SK-N-SH (cell line): Measurements from ENCODE around the gene DNAH6. TPM values are rescaled to one million over a fixed set of nuclear protein-coding genes. Genes with fewer than 3 reads are reported as not detected.

ENCODE experiments used
- CTCF ChIA-PET: fragments of 300-600, 350-600 bp; formaldehyde crosslinking; extraction: SDS; loops from one replicate; lab custom pipeline; 2021; lab: Yijun Ruan, JAX
- POLR2A ChIA-PET: fragments of 350-600 bp; sonication (Branson Sonifier 250); formaldehyde crosslinking; extraction: SDS; loops from one replicate; lab custom pipeline; 2020; ENCODE audit warnings: antibody characterized with exemption, inconsistent platforms; lab: Yijun Ruan, JAX
- DNase-seq: peaks from one replicate; pipeline ENCODE4 v3.0.0; 2012
- H2AFZ ChIP-seq: fragments of 200-600 bp; sonication (generic); 2 replicates; pipeline ENCODE4 v1.8.1; 2016; ENCODE audit warnings: antibody characterized with exemption, mild to moderate bottlenecking, low read depth
- H3F3A ChIP-seq: fragments of 200-600 bp; sonication (generic); replicated peaks from 2 replicates; pipeline ENCODE3; 2016; ENCODE audit warnings: antibody characterized with exemption, mild to moderate bottlenecking; ENCODE audit not compliant: insufficient read depth
- H3K27ac ChIP-seq, 2 experiments: fragments of 200-500 bp in 1 of 2; fragments of 200-600 bp in 1 of 2; sonication (Bioruptor generic) in 1 of 2; sonication (generic), shearing (Covaris generic) in 1 of 2; 2 replicates each; pipeline versions ENCODE4 v1.5.1 to v1.6.1; 2014 to 2016; ENCODE audit warnings: low read depth in 2 of 2, inconsistent platforms in 1 of 2, low read length in 1 of 2, mild to moderate bottlenecking in 1 of 2, mixed read lengths in 1 of 2
- H3K27me3 ChIP-seq: fragments of 200-600 bp; sonication (generic), shearing (Covaris generic); 2 replicates; pipeline ENCODE4 v1.6.1; 2016; ENCODE audit warnings: mixed run types; ENCODE audit not compliant: insufficient read depth
- H3K36me3 ChIP-seq, 2 experiments: fragments of 200-500 bp in 1 of 2; fragments of 200-600 bp in 1 of 2; sonication (Bioruptor generic) in 1 of 2; sonication (generic) in 1 of 2; replicated peaks in 1 of 2; 2 replicates each; pipeline versions ENCODE3 to v1.5.1; 2014 to 2016; ENCODE audit warnings: low read length in 1 of 2, mild to moderate bottlenecking in 1 of 2; ENCODE audit not compliant: insufficient read depth in 2 of 2, control insufficient read depth in 1 of 2
- H3K4me1 ChIP-seq, 2 experiments: fragments of 200-500 bp in 1 of 2; fragments of 200-600 bp in 1 of 2; sonication (Bioruptor generic) in 1 of 2; sonication (generic), shearing (Covaris generic) in 1 of 2; 2 replicates each; pipeline versions ENCODE4 v1.5.1 to v1.6.1; 2014 to 2016; ENCODE audit warnings: low read depth in 1 of 2, low read length in 1 of 2, mixed run types in 1 of 2; ENCODE audit not compliant: insufficient read depth in 2 of 2, control insufficient read depth in 1 of 2
- H3K4me2 ChIP-seq: fragments of 200-600 bp; sonication (generic), shearing (Covaris generic); 2 replicates; pipeline ENCODE4 v1.6.1; 2017; ENCODE audit warnings: mixed run types
- H3K4me3 ChIP-seq, 2 experiments: fragments of 200-500 bp in 1 of 2; fragments of 200-600 bp in 1 of 2; sonication (Bioruptor generic) in 1 of 2; sonication (generic), shearing (Covaris generic) in 1 of 2; 2 replicates each; pipeline versions ENCODE4 v1.5.1 to v1.8.1; 2014 to 2016; ENCODE audit warnings: low read depth in 2 of 2, inconsistent platforms in 1 of 2, low read length in 1 of 2, mild to moderate bottlenecking in 1 of 2, mixed read lengths in 1 of 2, moderate library complexity in 1 of 2
- H3K79me2 ChIP-seq: fragments of 200-600 bp; sonication (generic); 2 replicates; pipeline ENCODE4 v1.8.1; 2017; ENCODE audit warnings: mild to moderate bottlenecking; ENCODE audit not compliant: insufficient read depth
- H3K9ac ChIP-seq: fragments of 200-600 bp; sonication (generic); 2 replicates; pipeline ENCODE4 v1.6.1; 2017; ENCODE audit warnings: mixed run types
- H3K9me2 ChIP-seq: fragments of 200-600 bp; sonication (generic); 2 replicates; pipeline ENCODE4 v1.6.1; 2017; ENCODE audit warnings: mixed run types
- H3K9me3 ChIP-seq: fragments of 200-600 bp; sonication (generic); 2 replicates; pipeline ENCODE4 v1.6.1; 2017; ENCODE audit warnings: mixed run types, mild to moderate bottlenecking, moderate library complexity
- H4K20me1 ChIP-seq: fragments of 200-600 bp; sonication (generic); 2 replicates; pipeline ENCODE4 v1.6.1; 2017; ENCODE audit warnings: mild to moderate bottlenecking, mixed run types; ENCODE audit not compliant: insufficient read depth
- EP300 ChIP-seq, 2 experiments: IDR thresholded peaks; 2 replicates each; pipeline versions ENCODE4 v1.4.0 to v1.6.1; 2012; ENCODE audit warnings: borderline replicate concordance in 1 of 2, low read depth in 1 of 2, low read length in 1 of 2
- NFIC ChIP-seq: IDR thresholded peaks from 2 replicates; pipeline ENCODE4 v1.4.0; 2012; ENCODE audit warnings: borderline replicate concordance
- POLR2AphosphoS5 ChIP-seq: IDR thresholded peaks from 2 replicates; pipeline ENCODE4 v1.6.1; 2012; ENCODE audit warnings: low read depth, low read length
- RCOR1 ChIP-seq: fragments of 150-350 bp; IDR thresholded peaks from 2 replicates; pipeline ENCODE4 v1.6.1; 2017; ENCODE audit warnings: antibody characterized with exemption, low read length
- RXRA ChIP-seq: IDR thresholded peaks from 2 replicates; pipeline ENCODE4 v1.4.0; 2012; ENCODE audit warnings: low read depth, mild to moderate bottlenecking, borderline replicate concordance
- SIN3A ChIP-seq: IDR thresholded peaks from 2 replicates; pipeline ENCODE4 v1.6.1; 2012; ENCODE audit warnings: low read depth, mild to moderate bottlenecking, low read length, moderate library complexity, borderline replicate concordance
- SMC3 ChIP-seq: IDR thresholded peaks from 2 replicates; pipeline ENCODE4 v1.6.1; 2012; ENCODE audit warnings: low read depth, low read length, improper control_type of control experiment
- TCF12 ChIP-seq: IDR thresholded peaks from 2 replicates; pipeline ENCODE4 v1.4.0; 2012
- WGBS: methylation state at CpG from one replicate; pipeline ENCODE4 v1.1.6; 2017; ENCODE audit warnings: low lambda C conversion rate; 5-methylcytosine and 5-hydroxymethylcytosine counted together
- polyA plus RNA-seq, 3 experiments: library from polyadenylated mRNA; depleted of rRNA; stranded (reverse); fragments of >200 nt; gene quantifications; 2 replicates each; pipeline ENCODE4 v1.2.3, GENCODE V29; 2012
- TF ChIP-seq, protein P1 (sequence below): IDR thresholded peaks from 2 replicates; pipeline ENCODE4 v1.4.0; 2012; ENCODE audit warnings: low read depth, borderline replicate concordance
- TF ChIP-seq, protein P2 (sequence below): IDR thresholded peaks from 2 replicates; pipeline ENCODE4 v1.6.1; 2012; ENCODE audit warnings: mild to moderate bottlenecking, low read depth, low read length, moderate library complexity

Gene DNAH6
- polyA plus RNA-seq, 1 of the 3 experiments (the other 2 are of a cell fraction) = 0.03 TPM

DNA sequence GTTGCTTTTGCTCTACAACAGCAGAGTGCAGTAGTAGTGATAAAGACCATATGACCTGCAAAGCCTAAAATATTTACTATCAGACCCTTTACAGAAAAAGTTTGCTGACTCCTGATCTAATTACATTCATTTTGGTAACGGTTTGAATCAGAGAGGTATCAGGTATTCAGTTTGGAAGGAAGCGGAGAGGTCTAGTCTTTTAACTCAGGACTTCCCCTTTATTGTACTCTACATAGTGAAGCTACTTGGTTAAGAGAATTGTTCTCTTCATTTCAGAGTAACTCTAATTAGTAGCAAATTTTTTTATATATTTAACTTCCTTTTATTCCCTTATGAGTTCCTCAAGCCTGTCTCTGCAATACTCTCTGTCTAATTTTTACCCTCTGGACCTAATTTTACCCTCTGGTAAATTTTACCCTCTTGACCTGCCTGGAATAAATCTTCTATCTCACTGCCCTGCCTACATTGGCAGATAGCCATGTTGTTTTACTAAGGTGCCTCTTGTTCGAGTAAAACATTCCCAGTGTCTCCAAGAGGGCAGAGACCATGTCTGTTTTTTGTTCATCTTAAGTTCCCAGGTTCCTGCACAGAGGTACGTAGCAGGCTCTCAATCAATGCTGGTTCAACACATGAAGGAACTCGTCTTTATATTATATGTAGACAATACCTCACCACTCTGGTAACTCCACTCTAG is 170.6 kb downstream of the DNAH6 start:
- 27% methylated on average over 5 of the region's 5 CpGs for WGBS
- CTCF ChIA-PET = interaction anchor here (0.7 kb wide), 1 partner anchor 21 kb away, joined by 4 read pairs; no protein-coding TSS in a partner anchor
- POLR2A ChIA-PET = no interaction called here
- no peak for TF ChIP-seq EP300 (IDR thresholded peaks at IDR 0.05; ENCODE audit: borderline replicate concordance in 1 of 2, low read depth in 1 of 2, low read length in 1 of 2)
- no peak for TF ChIP-seq RCOR1
- TF ChIP-seq, protein P1, sequence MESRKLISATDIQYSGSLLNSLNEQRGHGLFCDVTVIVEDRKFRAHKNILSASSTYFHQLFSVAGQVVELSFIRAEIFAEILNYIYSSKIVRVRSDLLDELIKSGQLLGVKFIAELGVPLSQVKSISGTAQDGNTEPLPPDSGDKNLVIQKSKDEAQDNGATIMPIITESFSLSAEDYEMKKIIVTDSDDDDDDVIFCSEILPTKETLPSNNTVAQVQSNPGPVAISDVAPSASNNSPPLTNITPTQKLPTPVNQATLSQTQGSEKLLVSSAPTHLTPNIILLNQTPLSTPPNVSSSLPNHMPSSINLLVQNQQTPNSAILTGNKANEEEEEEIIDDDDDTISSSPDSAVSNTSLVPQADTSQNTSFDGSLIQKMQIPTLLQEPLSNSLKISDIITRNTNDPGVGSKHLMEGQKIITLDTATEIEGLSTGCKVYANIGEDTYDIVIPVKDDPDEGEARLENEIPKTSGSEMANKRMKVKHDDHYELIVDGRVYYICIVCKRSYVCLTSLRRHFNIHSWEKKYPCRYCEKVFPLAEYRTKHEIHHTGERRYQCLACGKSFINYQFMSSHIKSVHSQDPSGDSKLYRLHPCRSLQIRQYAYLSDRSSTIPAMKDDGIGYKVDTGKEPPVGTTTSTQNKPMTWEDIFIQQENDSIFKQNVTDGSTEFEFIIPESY = no peak
- TF ChIP-seq NFIC = no peak
- no peak for TF ChIP-seq SMC3
- TF ChIP-seq, protein P2, sequence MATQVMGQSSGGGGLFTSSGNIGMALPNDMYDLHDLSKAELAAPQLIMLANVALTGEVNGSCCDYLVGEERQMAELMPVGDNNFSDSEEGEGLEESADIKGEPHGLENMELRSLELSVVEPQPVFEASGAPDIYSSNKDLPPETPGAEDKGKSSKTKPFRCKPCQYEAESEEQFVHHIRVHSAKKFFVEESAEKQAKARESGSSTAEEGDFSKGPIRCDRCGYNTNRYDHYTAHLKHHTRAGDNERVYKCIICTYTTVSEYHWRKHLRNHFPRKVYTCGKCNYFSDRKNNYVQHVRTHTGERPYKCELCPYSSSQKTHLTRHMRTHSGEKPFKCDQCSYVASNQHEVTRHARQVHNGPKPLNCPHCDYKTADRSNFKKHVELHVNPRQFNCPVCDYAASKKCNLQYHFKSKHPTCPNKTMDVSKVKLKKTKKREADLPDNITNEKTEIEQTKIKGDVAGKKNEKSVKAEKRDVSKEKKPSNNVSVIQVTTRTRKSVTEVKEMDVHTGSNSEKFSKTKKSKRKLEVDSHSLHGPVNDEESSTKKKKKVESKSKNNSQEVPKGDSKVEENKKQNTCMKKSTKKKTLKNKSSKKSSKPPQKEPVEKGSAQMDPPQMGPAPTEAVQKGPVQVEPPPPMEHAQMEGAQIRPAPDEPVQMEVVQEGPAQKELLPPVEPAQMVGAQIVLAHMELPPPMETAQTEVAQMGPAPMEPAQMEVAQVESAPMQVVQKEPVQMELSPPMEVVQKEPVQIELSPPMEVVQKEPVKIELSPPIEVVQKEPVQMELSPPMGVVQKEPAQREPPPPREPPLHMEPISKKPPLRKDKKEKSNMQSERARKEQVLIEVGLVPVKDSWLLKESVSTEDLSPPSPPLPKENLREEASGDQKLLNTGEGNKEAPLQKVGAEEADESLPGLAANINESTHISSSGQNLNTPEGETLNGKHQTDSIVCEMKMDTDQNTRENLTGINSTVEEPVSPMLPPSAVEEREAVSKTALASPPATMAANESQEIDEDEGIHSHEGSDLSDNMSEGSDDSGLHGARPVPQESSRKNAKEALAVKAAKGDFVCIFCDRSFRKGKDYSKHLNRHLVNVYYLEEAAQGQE = no peak
- no peak for TF ChIP-seq SIN3A
- TF ChIP-seq TCF12 = no peak
- no peak for TF ChIP-seq RXRA
- Histone ChIP-seq H3K9me2 (no peaks in the 10 kb centered on the region; the same call in 1 of the 2 replicates), H3K27me3 (no peaks in the 10 kb centered on the region; the same call in 1 of the 2 replicates), H3K9me3 (no peaks in the 10 kb centered on the region), H2AFZ (no peak overlapping the region), H3K4me1 (no peaks in the 10 kb centered on the region), H3K4me3 (no peak overlapping the region), H4K20me1 (no peaks in the 10 kb centered on the region), H3K36me3 (no peaks in the 10 kb centered on the region), H3K9ac (no peak overlapping the region), H3F3A (no peaks in the 10 kb centered on the region), H3K79me2 (no peaks in the 10 kb centered on the region), H3K4me2 (no peak overlapping the region), H3K27ac (no peak overlapping the region)
- no peak for DNase-seq

DNA sequence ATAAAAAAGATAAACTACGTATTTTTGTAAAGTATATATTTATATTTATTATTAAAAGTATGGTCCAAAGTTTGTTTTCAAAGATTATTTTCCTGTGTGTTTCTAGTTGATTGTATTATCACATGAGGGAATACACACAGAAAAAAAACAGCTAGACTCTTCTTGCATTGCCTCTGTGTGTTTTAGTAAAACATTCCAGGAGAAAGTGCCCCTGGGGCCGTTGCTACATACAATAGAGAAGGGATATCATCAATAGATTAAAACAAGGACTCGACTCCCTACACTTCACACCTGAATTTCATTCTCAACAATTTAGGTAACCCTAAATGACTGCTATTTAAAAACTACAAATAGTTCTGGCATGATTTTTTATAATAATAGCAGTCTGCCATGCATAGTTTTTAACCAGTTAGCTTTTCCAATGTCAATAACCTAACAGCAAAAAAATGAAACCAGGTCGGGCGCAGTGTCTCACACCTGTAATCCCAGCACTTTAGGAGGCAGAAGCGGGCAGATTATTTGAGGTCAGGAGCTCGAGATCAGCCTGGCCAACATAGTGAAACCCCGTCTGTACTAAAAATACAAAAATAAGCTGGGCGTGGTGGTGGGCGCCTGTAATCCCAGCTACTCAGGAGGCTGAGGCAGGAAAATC is 171.3 kb downstream of the DNAH6 start:
- 23% methylated on average over 10 of the region's 10 CpGs for WGBS
- ChIA-PET CTCF (interaction anchor here (0.7 kb wide), 1 partner anchor 20 kb away, joined by 4 read pairs; no protein-coding TSS in a partner anchor), POLR2A (no interaction called here)
- Histone ChIP-seq H3K9me3 (no peaks in the 10 kb centered on the region), H3F3A (no peaks in the 10 kb centered on the region), H3K4me2 (no peak overlapping the region), H3K4me3 (no peak overlapping the region), H3K27ac (no peak overlapping the region), H2AFZ (no peak overlapping the region), H3K27me3 (no peaks in the 10 kb centered on the region; the same call in 1 of the 2 replicates), H3K4me1 (no peaks in the 10 kb centered on the region), H3K9me2 (no peaks in the 10 kb centered on the region; the same call in 1 of the 2 replicates), H3K79me2 (no peaks in the 10 kb centered on the region), H3K9ac (no peak overlapping the region), H3K36me3 (no peaks in the 10 kb centered on the region), H4K20me1 (no peaks in the 10 kb centered on the region)
- no peak for DNase-seq
- TF ChIP-seq POLR2AphosphoS5 = no peak
